Activated naive CD4-positive, alpha-beta T cell treated with anti-CD3 and anti-CD28 coated beads, Interleukin-2, amount 50 U/mL, for 16 hours (primary cell): Measurements from ENCODE around the gene IL20RB.
"Not testable (repeated sequence)": the region's sequence is repeated elsewhere in the genome, so short reads cannot be mapped to it uniquely, and the experiment has no call there.

Experiments
- DNase-seq: peaks from one replicate; pipeline ENCODE4 v3.0.0-alpha.2; 2020

Gene IL20RB

GRCh38 chr3:136989781-136990524 is 32.2 kb downstream of the IL20RB start:
- no peak for DNase-seq

- no peak for DNase-seq
Observed at GRCh38 chr3:136990826-136991225, 33.0 kb downstream of the IL20RB start.

- DNase-seq: no peak
Observed at GRCh38 chr3:136992115-136992514, 34.3 kb downstream of the IL20RB start.

- no peak for DNase-seq
Observed at GRCh38 chr3:136994772-136995516, 37.2 kb downstream of the IL20RB start.

- no peak for DNase-seq
Observed at GRCh38 chr3:136995652-136996051, 37.9 kb downstream of the IL20RB start.

GRCh38 chr3:137000039-137000438 is 42.3 kb downstream of the IL20RB start:
- DNase-seq: no peak

GRCh38 chr3:137007376-137007775 is 49.6 kb downstream of the IL20RB start:
- DNase-seq: not testable (repeated sequence)

GRCh38 chr3:137008131-137008530 is 50.3 kb downstream of the IL20RB start:
- DNase-seq: no peak

- DNase-seq: no peak
Observed at GRCh38 chr3:137008976-137009375, 51.2 kb downstream of the IL20RB start.

GRCh38 chr3:137010137-137010536 is 52.4 kb downstream of the IL20RB start:
- DNase-seq: no peak

- no peak for DNase-seq
Observed at GRCh38 chr3:137011153-137011552, 53.4 kb downstream of the IL20RB start.

- no peak for DNase-seq
Observed at GRCh38 chr3:137012097-137012501, 54.3 kb downstream of the IL20RB start.

- DNase-seq: peak; percentile 79
Observed at GRCh38 chr3:137013951-137014688, 56.3 kb downstream of the IL20RB start.

- DNase-seq: not testable (repeated sequence)
Observed at GRCh38 chr3:137017316-137017715, 59.5 kb downstream of the IL20RB start.

GRCh38 chr3:137020315-137020714 is 62.5 kb downstream of the IL20RB start:
- no peak for DNase-seq

GRCh38 chr3:137020888-137021287 is 63.1 kb downstream of the IL20RB start:
- no peak for DNase-seq

- DNase-seq: no peak
Observed at GRCh38 chr3:137024348-137024747, 66.6 kb downstream of the IL20RB start.

GRCh38 chr3:137026701-137027100 is 68.9 kb downstream of the IL20RB start:
- no peak for DNase-seq

- DNase-seq: peak; percentile 77
Observed at GRCh38 chr3:137032465-137033120, 74.8 kb downstream of the IL20RB start.

- no peak for DNase-seq
Observed at GRCh38 chr3:137035631-137036030, 77.8 kb downstream of the IL20RB start.

- no peak for DNase-seq
Observed at GRCh38 chr3:137039570-137039969, 81.8 kb downstream of the IL20RB start.

- no peak for DNase-seq
Observed at GRCh38 chr3:137041251-137041650, 83.5 kb downstream of the IL20RB start.

- DNase-seq: no peak
Observed at GRCh38 chr3:137041686-137042085, 83.9 kb downstream of the IL20RB start.
